Kidney tubule cell (primary cell): ENCODE results near the gene SET.
"Not testable (repeated sequence)": the region's sequence is repeated elsewhere in the genome, so short reads cannot be mapped to it uniquely, and the experiment has no call there.

Experiments
- DNase-seq: peaks from one replicate; pipeline ENCODE4 v3.0.0-alpha.2; 2018; ENCODE audit warnings: low spot score

Gene SET

GRCh38 chr9:128688501-128689292 is at the start of gene SET:
SET (plus strand) TSS chr9:128689222; CDS start chr9:128689583, 361 bp downstream.
- peak; percentile 96 for DNase-seq

- DNase-seq, result no peak
Observed at GRCh38 chr9:128640603-128641002, 48.4 kb upstream of the SET start.

GRCh38 chr9:128642675-128643245 is 46.3 kb upstream of the SET start:
- DNase-seq, result no peak

GRCh38 chr9:128643519-128644300 is 45.3 kb upstream of the SET start:
- DNase-seq, result peak; percentile 39

GRCh38 chr9:128648206-128648605 is 40.8 kb upstream of the SET start:
- DNase-seq, result not testable (repeated sequence)

- no peak for DNase-seq
Observed at GRCh38 chr9:128651798-128652197, 37.2 kb upstream of the SET start.

- DNase-seq, result no peak
Observed at GRCh38 chr9:128653908-128654307, 35.1 kb upstream of the SET start.

- DNase-seq, result no peak
Observed at GRCh38 chr9:128654481-128654880, 34.5 kb upstream of the SET start.

- DNase-seq, result peak; percentile 85
Observed at GRCh38 chr9:128656416-128657343, 32.3 kb upstream of the SET start, which contains the start of gene DYNC2I2. DYNC2I2 (minus strand) TSS chr9:128656847; CDS start chr9:128656726, 121 bp downstream.

- DNase-seq, result no peak
Observed at GRCh38 chr9:128657344-128657704, 31.7 kb upstream of the SET start.

- DNase-seq, result no peak
Observed at GRCh38 chr9:128657796-128658195, 31.2 kb upstream of the SET start.

GRCh38 chr9:128666481-128666941 is 22.5 kb upstream of the SET start:
- peak; percentile 41 for DNase-seq

GRCh38 chr9:128669786-128670185 is 19.2 kb upstream of the SET start:
- no peak for DNase-seq

GRCh38 chr9:128675382-128675781 is 13.6 kb upstream of the SET start:
- no peak for DNase-seq

GRCh38 chr9:128677794-128678193 is 11.2 kb upstream of the SET start:
- no peak for DNase-seq

- peak; percentile 81 for DNase-seq
Observed at GRCh38 chr9:128683340-128684064, 5.5 kb upstream of the SET start.

GRCh38 chr9:128684065-128684324 is 5.0 kb upstream of the SET start:
- DNase-seq, result no peak

- DNase-seq, result peak; percentile 94
Observed at GRCh38 chr9:128684325-128685199, 4.5 kb upstream of the SET start.

- DNase-seq, result peak; percentile 43
Observed at GRCh38 chr9:128685636-128686489, 3.2 kb upstream of the SET start.
